Hindlimb muscle (tissue), 1 donor: ENCODE measurements around the gene GOLGA8T. TPM values are rescaled to one million over a fixed set of nuclear protein-coding genes. Genes with fewer than 3 reads are reported as not detected.
"Not testable (repeated sequence)": the region's sequence is repeated elsewhere in the genome, so short reads cannot be mapped to it uniquely, and the experiment has no call there.

Source experiments
- DNase-seq: peaks from one replicate; pipeline ENCODE4 v3.0.0-alpha.2; 2013
- polyA plus RNA-seq: library from polyadenylated mRNA; unstranded; fragments of 120-200 nt; gene quantifications from one replicate; pipeline ENCODE4 v1.2.1, GENCODE V29; 2013; ENCODE audit not compliant: insufficient read length

GOLGA8T gene, protein sequence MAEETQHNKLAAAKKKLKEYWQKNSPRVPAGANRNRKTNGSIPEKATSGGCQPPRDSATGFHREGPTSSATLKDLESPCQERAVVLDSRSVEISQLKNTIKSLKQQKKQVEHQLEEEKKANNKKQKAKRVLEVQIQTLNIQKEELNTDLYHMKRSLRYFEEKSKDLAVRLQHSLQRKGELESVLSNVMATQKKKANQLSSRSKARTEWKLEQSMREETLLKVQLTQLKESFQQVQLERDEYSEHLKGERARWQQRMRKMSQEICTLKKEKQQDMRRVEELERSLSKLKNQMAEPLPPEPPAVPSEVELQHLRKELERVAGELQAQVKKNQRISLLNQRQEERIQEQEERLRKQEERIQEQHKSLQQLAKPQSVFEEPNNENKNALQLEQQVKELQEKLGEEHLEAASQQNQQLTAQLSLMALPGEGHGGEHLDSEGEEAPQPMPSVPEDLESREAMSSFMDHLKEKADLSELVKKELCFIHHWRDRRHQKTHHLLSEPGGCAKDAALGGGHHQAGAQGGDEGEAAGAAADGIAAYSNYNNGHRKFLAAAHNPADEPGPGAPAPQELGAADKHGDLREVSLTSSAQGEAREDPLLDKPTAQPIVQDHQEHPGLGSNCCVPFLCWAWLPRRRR
- polyA plus RNA-seq, result not detected

- not testable (repeated sequence) for DNase-seq
These were observed at the start of gene GOLGA8T for GRCh38 chr15:30134751-30135150. GOLGA8T (plus strand) TSS chr15:30135051; CDS start chr15:30135149, 98 bp downstream.

DNA sequence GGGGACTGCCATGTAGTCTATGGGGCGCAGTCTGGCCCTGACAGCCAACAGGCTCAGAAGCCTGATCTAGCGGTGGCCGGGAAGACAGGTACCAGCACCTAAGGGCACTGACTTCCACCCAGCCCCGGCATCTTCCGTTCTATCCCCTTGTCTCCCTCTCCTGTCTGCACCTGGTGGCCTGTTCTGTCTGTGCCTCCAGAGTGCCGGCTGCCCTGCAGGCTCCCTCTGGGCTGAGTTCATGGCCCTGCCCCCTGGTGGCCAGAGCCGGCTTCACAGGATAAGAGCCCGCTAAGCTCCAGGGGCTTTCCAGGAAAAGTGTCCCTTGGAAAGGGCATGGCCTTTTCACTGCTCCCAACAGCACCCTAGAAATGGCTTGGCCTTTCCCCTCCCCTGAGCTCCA, 37.0 kb upstream of the GOLGA8T start:
- DNase-seq, result not testable (repeated sequence)

DNA sequence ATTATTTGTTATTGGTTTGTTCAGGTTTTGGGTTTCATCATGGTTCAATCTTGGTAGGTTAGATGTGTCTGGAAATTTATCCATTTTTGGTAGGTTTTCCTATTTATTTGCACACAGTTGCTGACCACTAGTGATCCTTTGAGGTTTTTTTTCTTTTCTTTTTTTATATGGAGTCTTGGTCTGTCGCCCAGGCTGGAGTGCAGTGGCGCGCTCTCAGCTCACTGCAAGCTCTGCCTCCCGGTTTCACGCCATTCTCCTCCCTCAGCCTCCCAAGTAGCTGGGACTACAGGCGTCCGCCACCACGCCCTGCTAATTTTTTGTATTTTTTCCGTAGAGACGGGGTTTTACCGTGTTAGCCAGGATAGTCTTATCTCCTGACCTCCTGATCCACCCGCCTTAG, 32.0 kb upstream of the GOLGA8T start:
- DNase-seq, result not testable (repeated sequence)

GRCh38 chr15:30103941-30104507, 30.8 kb upstream of the GOLGA8T start:
- DNase-seq, result not testable (repeated sequence)

DNA sequence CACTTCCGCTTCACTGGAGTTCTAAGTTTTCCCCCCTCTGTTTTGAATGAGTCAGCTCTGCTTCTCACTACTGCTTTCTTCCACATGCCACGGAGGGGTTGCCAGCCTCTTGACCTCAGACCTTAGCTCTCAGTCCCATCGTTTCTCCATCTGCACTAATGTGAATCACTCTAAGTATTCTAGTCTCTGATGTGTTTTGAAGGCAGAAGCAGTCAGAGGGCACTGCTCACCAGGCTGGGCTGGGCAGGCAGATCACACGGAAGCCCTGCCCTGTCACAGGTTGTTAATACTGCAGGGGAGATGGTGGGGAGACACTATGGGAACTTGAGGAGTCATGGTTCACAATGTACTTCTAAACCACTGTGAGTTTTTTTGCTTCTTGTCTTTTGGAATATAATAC, 24.3 kb upstream of the GOLGA8T start:
- DNase-seq, result not testable (repeated sequence)

- DNase-seq, result not testable (repeated sequence)
These were observed 4.8 kb upstream of the GOLGA8T start for GRCh38 chr15:30130066-30130465.

- not testable (repeated sequence) for DNase-seq
These were observed 8.4 kb downstream of the GOLGA8T start for GRCh38 chr15:30143246-30143645.

DNA sequence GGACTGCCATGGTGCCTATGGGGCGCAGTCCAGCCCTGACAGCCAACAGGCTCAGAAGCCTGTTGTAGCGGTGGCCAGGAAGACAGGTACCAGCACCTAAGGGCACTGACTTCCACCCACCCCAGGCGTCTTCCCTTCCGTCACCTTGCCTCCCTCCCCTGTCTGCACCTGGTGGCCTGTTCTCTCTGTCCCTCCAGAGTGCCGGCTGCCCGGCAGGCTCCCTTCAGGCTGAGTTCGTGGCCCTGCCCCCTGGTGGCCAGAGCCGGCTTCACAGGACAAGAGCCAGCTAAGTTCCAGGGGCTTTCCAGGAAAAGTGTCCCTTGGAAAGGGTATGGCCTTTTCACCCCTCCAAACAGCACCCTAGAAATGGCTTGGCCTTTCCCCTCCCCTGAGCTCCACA, 15.0 kb downstream of the GOLGA8T start:
- not testable (repeated sequence) for DNase-seq

- DNase-seq, result not testable (repeated sequence)
These were observed 27.9 kb downstream of the GOLGA8T start for GRCh38 chr15:30162479-30163357.

DNA sequence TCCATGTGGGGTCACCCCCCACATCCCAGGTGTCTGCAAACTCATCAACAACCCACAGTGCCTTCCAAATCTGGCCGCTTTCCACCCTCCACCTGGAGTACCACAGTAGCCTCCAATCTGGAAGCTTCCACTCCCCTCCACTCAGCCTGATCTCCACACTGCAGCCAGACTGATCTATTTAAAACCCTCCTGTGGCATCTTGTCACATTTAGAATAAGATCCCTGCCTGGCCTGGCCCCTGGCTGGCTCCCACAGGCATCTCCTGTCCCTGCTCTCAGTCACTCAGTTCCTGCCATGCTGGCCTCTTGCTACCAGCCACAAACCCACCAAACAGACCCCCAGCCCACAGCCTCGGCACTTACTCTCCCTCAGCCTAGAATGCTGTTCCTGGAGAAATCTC, 28.9 kb downstream of the GOLGA8T start:
- not testable (repeated sequence) for DNase-seq

- not testable (repeated sequence) for DNase-seq
These were observed 29.4 kb downstream of the GOLGA8T start for GRCh38 chr15:30164257-30164656.

GRCh38 chr15:30167403-30167802, 32.6 kb downstream of the GOLGA8T start:
- not testable (repeated sequence) for DNase-seq

DNA sequence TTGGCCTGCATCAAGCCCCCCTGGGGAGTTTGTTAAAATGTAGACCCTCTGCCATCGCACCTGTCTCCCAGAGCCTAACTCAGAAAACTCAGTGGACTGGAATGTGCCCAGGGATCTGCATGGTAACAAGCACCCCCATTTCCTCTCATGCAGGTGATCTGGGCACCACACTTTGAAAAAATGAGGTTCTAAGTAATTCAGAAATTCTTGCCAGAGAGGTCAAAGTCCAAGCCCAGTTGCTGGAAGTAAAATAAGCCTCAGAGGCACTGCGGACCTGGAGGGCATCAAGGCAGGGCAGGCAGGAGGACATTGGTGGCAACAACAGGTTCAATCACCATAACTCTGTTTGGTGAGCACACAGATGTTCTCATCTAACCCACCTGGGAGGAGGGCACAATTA, 33.0 kb downstream of the GOLGA8T start:
- not testable (repeated sequence) for DNase-seq

DNA sequence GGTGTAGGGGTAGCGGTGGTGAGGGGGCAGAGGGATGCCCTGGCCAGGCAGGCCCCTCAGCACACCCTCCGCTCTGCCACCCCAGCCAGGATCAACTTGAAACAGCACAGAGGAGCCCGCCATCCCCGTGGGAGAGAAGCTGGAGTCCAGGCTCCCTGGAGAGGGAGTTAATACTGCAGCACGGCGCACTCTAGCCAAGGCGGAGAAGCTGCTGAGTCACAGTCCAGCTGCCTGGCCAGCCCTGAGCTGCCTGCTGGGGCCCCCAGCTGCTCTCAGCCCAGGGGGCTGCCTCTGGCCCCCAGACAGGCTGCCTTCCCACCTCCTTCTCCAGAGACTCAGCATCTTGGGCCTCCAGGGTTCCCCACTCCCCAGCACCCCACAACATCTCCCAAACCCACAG, 36.6 kb downstream of the GOLGA8T start:
- DNase-seq, result not testable (repeated sequence)

DNA sequence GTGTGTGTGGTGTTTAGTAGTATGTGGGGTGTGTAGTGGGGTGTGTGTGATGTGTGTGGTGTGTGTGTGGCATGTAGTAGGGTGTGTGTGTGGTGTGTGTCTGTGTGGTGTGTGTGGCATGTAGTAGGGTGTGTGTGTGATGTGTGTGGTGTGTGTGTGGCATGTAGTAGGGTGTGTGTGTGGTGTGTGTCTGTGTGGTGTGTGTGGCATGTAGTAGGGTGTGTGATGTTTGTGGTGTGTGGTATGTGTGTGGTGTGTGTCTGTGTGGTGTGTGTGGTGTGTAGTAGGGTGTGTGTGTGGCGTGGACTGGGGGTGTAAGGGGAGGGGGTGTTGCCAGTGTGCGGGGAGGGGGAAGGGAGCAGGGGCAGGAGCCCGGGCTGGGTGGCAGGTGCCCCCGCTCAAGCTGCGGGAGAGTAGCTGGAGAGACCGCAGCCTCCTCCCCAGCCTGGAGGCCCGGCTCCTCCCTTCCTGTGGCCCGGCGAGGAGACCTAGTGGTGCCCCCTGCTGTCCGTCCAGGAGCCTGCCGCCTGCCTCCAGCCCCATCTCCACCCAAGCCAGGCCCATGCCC, 38.3 kb downstream of the GOLGA8T start:
- DNase-seq, result not testable (repeated sequence)

DNA sequence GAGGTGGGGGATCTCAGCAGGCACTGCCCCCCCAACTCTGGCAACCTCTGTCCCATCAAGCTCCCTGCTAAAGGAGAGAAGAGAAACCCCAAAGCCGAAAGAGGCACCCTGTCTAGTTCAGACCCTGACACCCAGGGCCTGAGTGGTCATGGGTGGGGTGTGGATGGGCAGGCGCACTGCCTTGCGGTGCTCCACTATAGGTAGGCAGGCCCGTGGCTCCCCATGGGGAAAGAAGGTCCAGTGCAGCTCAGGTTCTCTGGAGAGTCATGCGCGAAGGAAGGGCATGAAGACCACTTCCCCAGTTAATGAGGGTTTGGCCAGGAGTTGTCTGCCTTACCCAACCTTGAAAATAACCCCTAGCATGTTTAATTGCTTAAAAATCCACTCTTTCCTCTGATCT, 40.4 kb downstream of the GOLGA8T start:
- not testable (repeated sequence) for DNase-seq

DNA sequence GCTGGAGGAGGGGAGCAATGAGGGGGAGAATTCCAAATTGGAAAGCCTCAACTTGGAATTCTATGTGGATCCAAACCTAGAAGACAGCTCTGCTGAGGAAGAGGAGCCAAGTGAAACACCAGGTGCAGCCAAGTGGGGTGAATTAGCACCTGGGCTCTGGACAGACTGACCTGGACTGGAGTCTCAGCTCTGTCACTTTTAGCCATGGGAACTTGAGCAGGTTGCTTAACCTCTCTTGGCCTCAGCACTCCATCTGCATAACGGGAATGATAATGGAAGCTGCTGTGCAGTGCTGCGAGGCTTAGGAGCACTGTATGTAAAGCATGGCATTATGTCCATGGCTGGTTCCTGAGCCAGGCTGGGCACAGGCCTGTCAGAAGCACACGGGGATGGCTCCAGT, 41.8 kb downstream of the GOLGA8T start:
- not testable (repeated sequence) for DNase-seq

DNA sequence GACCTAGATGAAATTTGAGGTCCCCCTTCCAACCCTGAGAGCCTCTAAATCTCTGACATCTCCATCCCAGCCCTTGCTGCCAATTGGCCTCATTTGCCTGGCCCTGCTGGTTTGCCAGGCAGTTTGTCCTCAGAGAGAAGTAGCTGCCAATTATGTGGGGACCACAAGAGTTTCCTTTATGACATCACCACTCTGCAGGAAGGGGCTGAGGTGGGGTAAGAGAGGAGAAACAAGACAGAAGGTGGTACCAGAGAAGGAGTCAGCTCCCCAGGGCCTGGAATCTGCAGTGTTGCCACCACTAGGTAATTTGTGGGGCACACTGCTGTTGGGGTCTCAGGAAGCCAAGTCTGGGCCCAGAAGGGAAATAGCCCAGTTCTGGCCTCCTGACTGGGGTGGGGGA, 45.0 kb downstream of the GOLGA8T start:
- not testable (repeated sequence) for DNase-seq

GRCh38 chr15:30185495-30185894, 50.6 kb downstream of the GOLGA8T start:
- DNase-seq, result not testable (repeated sequence)

- not testable (repeated sequence) for DNase-seq
These were observed 52.6 kb downstream of the GOLGA8T start for GRCh38 chr15:30187429-30187828.

DNA sequence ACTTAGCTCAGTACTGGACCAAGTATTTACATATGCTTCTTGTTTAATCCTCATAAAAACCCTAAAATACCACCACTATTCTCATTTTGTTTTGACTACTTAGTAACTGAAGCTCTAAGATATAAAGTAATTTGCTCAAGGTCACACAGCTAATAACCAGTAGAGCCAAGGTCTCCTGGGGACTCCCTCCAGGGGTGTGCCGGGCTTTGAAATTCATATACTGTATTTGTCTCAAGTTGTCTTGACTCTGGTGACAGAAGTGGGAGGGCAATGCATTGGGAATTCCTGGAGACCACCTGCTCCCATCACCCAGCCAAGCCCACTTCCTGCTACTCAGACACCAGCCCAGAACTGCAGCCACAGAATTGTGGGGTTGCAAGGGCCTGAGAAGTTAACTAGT, 54.9 kb downstream of the GOLGA8T start:
- DNase-seq, result not testable (repeated sequence)

GRCh38 chr15:30191143-30191542, 56.3 kb downstream of the GOLGA8T start:
- not testable (repeated sequence) for DNase-seq
